Measurements from ENCODE around the gene RSAD2. TPM values are rescaled to one million over a fixed set of nuclear protein-coding genes. Genes with fewer than 3 reads are reported as not detected.

The RSAD2 gene
- total RNA-seq, 1 donor from 2014 or later: 0.22 TPM

- H3K9me3 Mint-ChIP-seq (ENCODE audit: low read depth): no peaks in the 10 kb centered on the region
- no peak overlapping the region for H3K27ac Mint-ChIP-seq (ENCODE audit: unreplicated experiment)
- H3K36me3 Mint-ChIP-seq (ENCODE audit: low read depth): no peaks in the 10 kb centered on the region
- no peak overlapping the region for H3K4me3 Mint-ChIP-seq (ENCODE audit: unreplicated experiment)
- no peaks in the 10 kb centered on the region for H3K27me3 Mint-ChIP-seq (ENCODE audit: low read depth)
- no peak for TF ChIP-seq CTCF (IDR thresholded peaks at IDR 0.05)
- no peaks in the 10 kb centered on the region for H3K4me1 Mint-ChIP-seq (ENCODE audit: low read depth)
- DNase-seq (ENCODE audit: low spot score): no peak
These were observed 36.0 kb downstream of the RSAD2 start for GRCh38 chr2:6913415-6914157.

- H3K27ac Mint-ChIP-seq (ENCODE audit: unreplicated experiment): no peak overlapping the region
- TF ChIP-seq CTCF (IDR thresholded peaks at IDR 0.05): no peak
- no peak overlapping the region for H3K4me3 Mint-ChIP-seq (ENCODE audit: unreplicated experiment)
- H3K9me3 Mint-ChIP-seq (ENCODE audit: low read depth): no peaks in the 10 kb centered on the region
- H3K4me1 Mint-ChIP-seq (ENCODE audit: low read depth): peaks cover 12% of the 10 kb centered on the region
- no peak for DNase-seq (ENCODE audit: low spot score)
- no peaks in the 10 kb centered on the region for H3K27me3 Mint-ChIP-seq (ENCODE audit: low read depth)
- no peaks in the 10 kb centered on the region for H3K36me3 Mint-ChIP-seq (ENCODE audit: low read depth)
These were observed 37.3 kb downstream of the RSAD2 start for GRCh38 chr2:6914828-6915227.

- H3K4me3 Mint-ChIP-seq (ENCODE audit: unreplicated experiment): no peak overlapping the region
- no peaks in the 10 kb centered on the region for H3K27me3 Mint-ChIP-seq (ENCODE audit: low read depth)
- H3K27ac Mint-ChIP-seq (ENCODE audit: unreplicated experiment): no peak overlapping the region
- no peak for TF ChIP-seq CTCF (IDR thresholded peaks at IDR 0.05)
- no peaks in the 10 kb centered on the region for H3K9me3 Mint-ChIP-seq (ENCODE audit: low read depth)
- H3K36me3 Mint-ChIP-seq (ENCODE audit: low read depth): no peaks in the 10 kb centered on the region
- no peak for DNase-seq (ENCODE audit: low spot score)
- H3K4me1 Mint-ChIP-seq (ENCODE audit: low read depth): peaks cover 18% of the 10 kb centered on the region
These were observed 37.8 kb downstream of the RSAD2 start for GRCh38 chr2:6915399-6915798.

GRCh38 chr2:6916224-6916623, 38.6 kb downstream of the RSAD2 start:
- H3K36me3 Mint-ChIP-seq (ENCODE audit: low read depth): no peaks in the 10 kb centered on the region
- DNase-seq (ENCODE audit: low spot score): no peak
- H3K4me3 Mint-ChIP-seq (ENCODE audit: unreplicated experiment): no peak overlapping the region
- no peak overlapping the region for H3K27ac Mint-ChIP-seq (ENCODE audit: unreplicated experiment)
- H3K4me1 Mint-ChIP-seq (ENCODE audit: low read depth): peaks cover 22% of the 10 kb centered on the region
- no peaks in the 10 kb centered on the region for H3K9me3 Mint-ChIP-seq (ENCODE audit: low read depth)
- TF ChIP-seq CTCF (IDR thresholded peaks at IDR 0.05): no peak
- no peaks in the 10 kb centered on the region for H3K27me3 Mint-ChIP-seq (ENCODE audit: low read depth)

GRCh38 chr2:6916736-6917070, 39.1 kb downstream of the RSAD2 start:
- no peak for DNase-seq (ENCODE audit: low spot score)
- no peak overlapping the region for H3K27ac Mint-ChIP-seq (ENCODE audit: unreplicated experiment)
- no peaks in the 10 kb centered on the region for H3K27me3 Mint-ChIP-seq (ENCODE audit: low read depth)
- H3K36me3 Mint-ChIP-seq (ENCODE audit: low read depth): no peaks in the 10 kb centered on the region
- peaks cover 24% of the 10 kb centered on the region for H3K4me1 Mint-ChIP-seq (ENCODE audit: low read depth)
- no peak for TF ChIP-seq CTCF (IDR thresholded peaks at IDR 0.05)
- H3K4me3 Mint-ChIP-seq (ENCODE audit: unreplicated experiment): peak overlapping the region; percentile 60
- H3K9me3 Mint-ChIP-seq (ENCODE audit: low read depth): no peaks in the 10 kb centered on the region
